ENCODE measurements around the gene SIX3.

SIX3 gene

DNA sequence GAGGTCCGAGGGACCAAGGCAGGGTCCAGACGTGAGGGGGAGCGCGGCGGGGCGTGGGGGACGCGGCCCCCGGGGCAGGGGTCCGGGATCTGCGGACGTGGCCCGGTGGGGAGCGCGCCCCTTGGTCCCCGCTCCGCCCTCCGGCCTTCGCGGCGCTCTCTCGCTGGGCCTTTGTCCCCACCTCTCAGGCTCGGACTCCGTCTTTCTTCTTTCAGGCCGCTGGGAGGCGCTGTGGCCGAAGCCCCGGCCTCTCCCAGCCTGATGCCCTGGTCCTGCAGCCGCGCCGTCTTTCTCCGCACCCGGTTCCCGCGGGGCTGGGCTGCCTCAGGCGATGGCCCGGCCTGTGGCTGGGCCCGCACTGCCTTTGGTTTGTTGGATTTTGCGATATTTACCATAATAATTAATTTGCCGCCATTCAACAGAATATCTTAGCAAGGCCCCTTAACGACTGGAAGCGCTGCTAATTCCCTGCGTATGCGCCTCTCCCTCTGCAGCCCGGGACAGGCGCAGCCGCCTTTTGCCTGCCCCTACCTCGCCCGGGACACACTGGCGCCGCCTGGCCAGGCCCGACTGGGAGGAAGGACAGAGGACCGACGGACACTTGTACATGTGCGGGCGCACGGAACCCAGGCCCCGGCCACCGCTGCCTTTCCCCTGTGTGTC lies 10.8 kb downstream of the SIX3 start:
- H2AFZ ChIP-seq (ENCODE audit: low read depth), result peak overlapping the region; percentile 51
- H3K36me3 ChIP-seq (ENCODE audit: insufficient read depth), result no peaks in the 10 kb centered on the region
- H3K4me2 ChIP-seq, result peak overlapping the region; percentile 36; the same call in 1 of the 2 replicates

DNA sequence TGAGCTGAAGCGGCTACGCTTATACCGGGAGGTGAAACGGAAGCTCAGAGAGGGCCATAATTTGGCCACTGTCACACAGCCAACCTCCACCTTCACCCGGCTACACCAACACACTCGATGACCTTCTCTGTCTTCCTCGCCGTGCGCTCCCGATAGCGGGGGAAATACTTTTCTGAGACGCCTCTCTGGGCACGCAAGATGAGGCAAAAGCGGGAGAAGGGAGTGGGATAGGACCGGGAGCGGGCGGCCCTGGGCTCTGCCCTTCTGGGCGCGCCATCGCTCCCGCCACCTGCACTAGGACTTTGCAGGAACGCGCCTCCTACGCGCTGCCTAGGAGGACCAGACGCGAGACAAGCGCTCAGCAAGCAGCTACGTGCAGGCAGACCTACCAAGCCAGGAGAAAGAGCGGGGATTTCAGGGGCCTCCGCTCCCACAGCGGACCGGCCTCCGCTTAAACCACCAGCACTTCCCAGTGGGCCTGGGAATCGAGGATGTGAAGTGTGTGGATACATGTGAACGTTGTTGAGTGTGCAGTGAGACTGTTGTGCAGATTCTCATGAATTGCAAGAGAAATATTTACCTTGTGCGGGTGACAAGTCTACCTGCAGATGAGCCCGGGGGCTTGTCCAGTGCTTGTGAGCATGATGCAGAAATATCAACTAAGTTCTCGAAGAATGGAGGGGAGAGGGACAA lies 11.4 kb downstream of the SIX3 start:
- H3K9ac ChIP-seq, result no peak overlapping the region
- no peaks in the 10 kb centered on the region for H3K36me3 ChIP-seq (ENCODE audit: insufficient read depth)
- peak overlapping the region; percentile 51; the same call in 1 of the 2 replicates for H2AFZ ChIP-seq (ENCODE audit: low read depth)
- no peak overlapping the region for H3K27ac ChIP-seq
- no peak overlapping the region for H3K4me3 ChIP-seq (IDR thresholded peaks at IDR 0.05; ENCODE audit: insufficient read depth, low read depth, low read length)
- no peaks in the 10 kb centered on the region for H4K20me1 ChIP-seq (ENCODE audit: insufficient read depth)
- H3K79me2 ChIP-seq (ENCODE audit: insufficient read depth, low read depth), result no peaks in the 10 kb centered on the region
- H3K4me2 ChIP-seq, result peak overlapping the region; percentile 36; the same call in 1 of the 2 replicates
- TF ChIP-seq, protein P1, sequence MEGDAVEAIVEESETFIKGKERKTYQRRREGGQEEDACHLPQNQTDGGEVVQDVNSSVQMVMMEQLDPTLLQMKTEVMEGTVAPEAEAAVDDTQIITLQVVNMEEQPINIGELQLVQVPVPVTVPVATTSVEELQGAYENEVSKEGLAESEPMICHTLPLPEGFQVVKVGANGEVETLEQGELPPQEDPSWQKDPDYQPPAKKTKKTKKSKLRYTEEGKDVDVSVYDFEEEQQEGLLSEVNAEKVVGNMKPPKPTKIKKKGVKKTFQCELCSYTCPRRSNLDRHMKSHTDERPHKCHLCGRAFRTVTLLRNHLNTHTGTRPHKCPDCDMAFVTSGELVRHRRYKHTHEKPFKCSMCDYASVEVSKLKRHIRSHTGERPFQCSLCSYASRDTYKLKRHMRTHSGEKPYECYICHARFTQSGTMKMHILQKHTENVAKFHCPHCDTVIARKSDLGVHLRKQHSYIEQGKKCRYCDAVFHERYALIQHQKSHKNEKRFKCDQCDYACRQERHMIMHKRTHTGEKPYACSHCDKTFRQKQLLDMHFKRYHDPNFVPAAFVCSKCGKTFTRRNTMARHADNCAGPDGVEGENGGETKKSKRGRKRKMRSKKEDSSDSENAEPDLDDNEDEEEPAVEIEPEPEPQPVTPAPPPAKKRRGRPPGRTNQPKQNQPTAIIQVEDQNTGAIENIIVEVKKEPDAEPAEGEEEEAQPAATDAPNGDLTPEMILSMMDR (conservative IDR thresholded peaks at IDR 0.05; ENCODE audit: low read depth, low read length), result no peak
- H3K4me1 ChIP-seq (ENCODE audit: low read depth, poor library complexity, severe bottlenecking), result peaks cover 8% of the 10 kb centered on the region
- H3K27me3 ChIP-seq (ENCODE audit: insufficient read depth, low read depth), result no peaks in the 10 kb centered on the region; the same call in 1 of the 2 replicates

More for the DNA sequence above, 10.8 kb downstream of the SIX3 start:
- Histone ChIP-seq H3K9ac (no peak overlapping the region; the same call in 1 of the 2 replicates), H3K27ac (no peak overlapping the region), H3K79me2 (ENCODE audit: insufficient read depth, low read depth) (no peaks in the 10 kb centered on the region), H3K27me3 (ENCODE audit: insufficient read depth, low read depth) (no peaks in the 10 kb centered on the region; the same call in 1 of the 2 replicates), H3K4me3 (IDR thresholded peaks at IDR 0.05; ENCODE audit: insufficient read depth, low read depth, low read length) (no peak overlapping the region), H3K4me1 (ENCODE audit: low read depth, poor library complexity, severe bottlenecking) (peaks cover 8% of the 10 kb centered on the region), H4K20me1 (ENCODE audit: insufficient read depth) (no peaks in the 10 kb centered on the region)
- TF ChIP-seq, protein P1 (conservative IDR thresholded peaks at IDR 0.05; ENCODE audit: low read depth, low read length), result peak; percentile 57

DNA sequence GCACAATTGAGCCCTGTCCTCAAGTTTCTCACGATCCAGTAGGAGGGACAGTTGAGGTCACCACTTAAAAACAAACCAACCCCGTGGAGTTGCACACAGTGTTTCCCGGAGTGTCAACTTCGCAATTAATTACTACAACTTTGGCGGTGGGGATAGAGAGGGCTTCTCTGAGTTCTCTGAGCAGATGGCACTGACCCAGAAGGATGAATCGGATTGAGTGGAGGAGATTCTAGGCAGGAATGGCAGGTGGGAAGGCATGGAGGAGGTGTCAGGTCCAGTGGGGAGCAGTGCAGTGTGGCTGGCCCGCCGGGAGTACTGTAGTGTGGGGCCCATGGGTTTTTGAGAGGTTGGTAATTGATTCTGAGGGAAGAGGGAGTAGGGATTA lies 12.0 kb downstream of the SIX3 start:
- H3K79me2 ChIP-seq (ENCODE audit: insufficient read depth, low read depth), result no peaks in the 10 kb centered on the region
- H3K4me2 ChIP-seq, result no peak overlapping the region
- TF ChIP-seq, protein P1 (conservative IDR thresholded peaks at IDR 0.05; ENCODE audit: low read depth, low read length), result no peak
- no peaks in the 10 kb centered on the region for H3K36me3 ChIP-seq (ENCODE audit: insufficient read depth)
- no peak overlapping the region for H2AFZ ChIP-seq (ENCODE audit: low read depth)
- H3K4me1 ChIP-seq (ENCODE audit: low read depth, poor library complexity, severe bottlenecking), result peaks cover 8% of the 10 kb centered on the region
- H3K9ac ChIP-seq, result no peak overlapping the region
- H3K4me3 ChIP-seq (IDR thresholded peaks at IDR 0.05; ENCODE audit: insufficient read depth, low read depth, low read length), result no peak overlapping the region
- no peaks in the 10 kb centered on the region for H4K20me1 ChIP-seq (ENCODE audit: insufficient read depth)
- no peak overlapping the region for H3K27ac ChIP-seq
- no peaks in the 10 kb centered on the region; the same call in 1 of the 2 replicates for H3K27me3 ChIP-seq (ENCODE audit: insufficient read depth, low read depth)

DNA sequence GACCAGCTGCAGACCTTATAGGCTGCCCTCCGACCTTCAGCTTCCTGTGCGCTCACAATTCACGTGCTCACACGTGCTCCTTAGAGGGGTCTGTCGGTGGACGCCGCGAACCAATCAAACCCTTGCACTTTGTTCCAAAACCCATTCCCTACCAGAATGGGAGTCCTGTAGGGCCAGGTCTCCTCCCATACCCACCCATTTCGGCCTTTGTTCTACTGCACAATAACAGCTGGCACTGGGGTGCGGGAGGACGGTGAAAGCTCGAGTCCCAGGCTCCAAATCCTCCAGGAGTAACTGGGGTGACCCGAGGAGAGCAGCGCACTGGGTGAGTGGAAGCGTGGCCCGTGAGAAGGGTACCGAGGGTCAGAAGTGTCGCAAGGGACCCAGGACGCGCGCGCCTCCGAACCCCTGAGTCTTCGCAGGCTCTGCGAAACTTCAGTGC lies 13.0 kb downstream of the SIX3 start:
- Histone ChIP-seq H2AFZ (ENCODE audit: low read depth) (no peak overlapping the region), H3K9ac (no peak overlapping the region), H3K27me3 (ENCODE audit: insufficient read depth, low read depth) (no peaks in the 10 kb centered on the region; the same call in 1 of the 2 replicates), H3K4me3 (IDR thresholded peaks at IDR 0.05; ENCODE audit: insufficient read depth, low read depth, low read length) (no peak overlapping the region), H3K27ac (no peak overlapping the region), H3K79me2 (ENCODE audit: insufficient read depth, low read depth) (no peaks in the 10 kb centered on the region), H3K36me3 (ENCODE audit: insufficient read depth) (no peaks in the 10 kb centered on the region), H4K20me1 (ENCODE audit: insufficient read depth) (no peaks in the 10 kb centered on the region), H3K4me1 (ENCODE audit: low read depth, poor library complexity, severe bottlenecking) (peaks cover 8% of the 10 kb centered on the region), H3K4me2 (no peak overlapping the region)
- TF ChIP-seq, protein P1 (conservative IDR thresholded peaks at IDR 0.05; ENCODE audit: low read depth, low read length), result no peak

Measured in KMS-11 (cell line).